Anterior cingulate cortex (tissue), 58 donors: ENCODE results near the gene CRTC2.
"Not testable (repeated sequence)": the region's sequence is repeated elsewhere in the genome, so short reads cannot be mapped to it uniquely, and the experiment has no call there.

ENCODE experiments used
- DNase-seq, 58 donors: peaks; one replicate each; lab custom pipeline; 2025; lab: John Stamatoyannopoulos, UW

CRTC2 gene

DNA sequence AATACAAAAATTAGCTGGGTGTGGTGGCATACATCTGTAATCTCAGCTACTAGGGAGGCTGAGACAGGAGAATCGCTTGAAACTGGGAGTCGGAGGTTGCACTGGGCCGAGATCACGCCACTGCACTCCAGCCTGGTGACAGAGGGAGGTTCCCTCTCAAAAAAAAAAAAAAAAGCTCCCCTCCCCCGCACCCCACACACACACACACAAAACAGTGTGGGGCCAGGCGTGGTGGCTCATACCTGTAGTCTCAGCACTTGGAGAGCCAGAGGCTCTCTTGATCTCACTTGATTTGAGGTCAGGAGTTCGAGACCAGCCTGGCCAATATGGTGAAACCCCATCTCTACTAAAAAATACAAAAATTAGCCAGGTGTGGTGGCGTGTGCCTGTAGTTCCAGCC, 52.5 kb downstream of the CRTC2 start:
- DNase-seq = not testable (repeated sequence)

DNA sequence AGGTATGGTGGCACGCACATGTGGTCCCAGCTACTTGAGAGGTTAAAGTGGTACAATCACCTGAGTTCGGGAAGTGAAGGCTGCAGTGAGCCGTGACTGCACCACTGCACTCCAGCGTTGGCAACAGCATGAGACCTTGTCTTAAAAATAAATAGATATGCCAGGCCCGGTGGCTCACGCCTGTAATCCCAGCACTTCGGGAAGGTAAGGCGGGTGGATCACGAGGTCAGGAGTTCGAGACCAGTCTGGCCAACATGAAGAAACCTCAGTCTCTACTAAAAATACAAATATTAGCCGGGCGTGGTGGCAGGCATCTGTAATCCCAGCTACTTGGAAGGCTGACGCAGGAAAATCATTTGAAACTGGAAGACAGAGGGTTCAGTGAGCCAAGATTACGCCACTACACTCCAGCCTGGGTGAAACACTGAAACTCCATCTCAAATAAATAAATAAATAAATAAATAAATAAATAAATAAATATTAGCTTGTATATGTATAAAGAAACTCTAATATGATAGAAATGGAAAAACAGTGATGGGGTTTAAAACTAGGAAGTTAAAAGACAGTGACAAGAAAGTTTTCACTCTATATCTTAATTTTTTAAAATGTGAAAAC, 54.5 kb downstream of the CRTC2 start:
- no peak for DNase-seq

DNA sequence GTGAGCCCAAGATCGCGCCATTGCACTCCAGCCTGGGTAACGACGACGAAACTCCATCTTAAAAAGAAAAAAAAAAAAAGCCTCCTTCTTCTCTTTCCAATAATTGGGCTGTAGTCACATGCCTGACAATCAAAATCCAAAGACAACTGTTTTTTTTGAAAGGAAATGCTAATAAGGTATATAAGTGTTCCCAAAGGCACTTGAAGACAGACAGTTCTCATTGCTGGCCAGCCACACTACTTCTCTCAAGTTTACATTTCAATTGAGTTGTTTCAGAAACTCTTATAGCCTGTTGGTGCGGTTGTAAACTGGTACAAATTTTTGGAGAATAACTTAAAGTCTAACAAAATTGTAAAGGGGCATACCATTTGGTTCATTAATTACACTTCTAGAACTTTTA, 58.9 kb downstream of the CRTC2 start:
- DNase-seq = no peak
